AG04450 (cell line): ENCODE data around the gene STAM. TPM values are rescaled to one million over a fixed set of nuclear protein-coding genes. Genes with fewer than 3 reads are reported as not detected.

Experiments used
- CTCF ChIA-PET: fragments of 300-600, 350-600 bp; formaldehyde crosslinking; extraction: SDS; loops from one replicate; lab custom pipeline; 2022; ENCODE audit warnings: antibody characterized with exemption, inconsistent platforms; lab: Charles Lee
- POLR2A ChIA-PET: fragments of 350-600 bp; formaldehyde crosslinking; extraction: SDS; loops from one replicate; lab custom pipeline; 2021; ENCODE audit warnings: antibody characterized with exemption, inconsistent platforms; lab: Yijun Ruan, JAX
- DNase-seq: peaks from one replicate; pipeline ENCODE4 v3.0.0-alpha.2; 2011; ENCODE audit warnings: low read depth, low spot score
- H3K27ac ChIP-seq: one replicate; pipeline ENCODE4 v1.5.1; 2012; ENCODE audit warnings: low read depth, low read length, control low read depth
- H3K27me3 ChIP-seq: one replicate; pipeline ENCODE4 v1.6.0; 2012; ENCODE audit warnings: low read length; ENCODE audit not compliant: control insufficient read depth, insufficient read depth
- H3K4me3 ChIP-seq: 2 replicates; pipeline ENCODE4 v1.5.1; 2011; ENCODE audit warnings: mild to moderate bottlenecking, low read depth, low read length, control low read depth
- H3K9me3 ChIP-seq: 2 replicates; pipeline ENCODE4 v1.5.1; 2012; ENCODE audit warnings: low read length; ENCODE audit not compliant: control insufficient read depth, insufficient read depth
- CTCF ChIP-seq: IDR thresholded peaks from 2 replicates; pipeline ENCODE4 v1.5.1; 2011; ENCODE audit warnings: low read depth, low read length, control low read depth, inconsistent platforms
- polyA plus RNA-seq: library from polyadenylated mRNA; depleted of rRNA; stranded (reverse); fragments of >200 nt; gene quantifications from 2 replicates; pipeline ENCODE4 v1.2.3, GENCODE V29; 2011

The STAM gene
- polyA plus RNA-seq, 1 experiment = 43.6 TPM

GRCh38 chr10:17655567-17656146 is 11.7 kb downstream of the STAM start:
- H3K4me3 ChIP-seq = no peak overlapping the region
- H3K27ac ChIP-seq = no peak overlapping the region
- ChIA-PET POLR2A (interaction anchor here (2.7 kb wide), 1 partner anchor 12 kb away, joined by 7 read pairs; the partner anchor contains the start of gene STAM), CTCF (interaction anchor here (0.6 kb wide), 1 partner anchor 545 kb away, joined by 3 read pairs; no protein-coding TSS in a partner anchor)
- TF ChIP-seq CTCF = no peak
- H3K9me3 ChIP-seq = no peaks in the 10 kb centered on the region; the same call in 1 of the 2 replicates
- H3K27me3 ChIP-seq = no peaks in the 10 kb centered on the region
- no peak for DNase-seq

- H3K27me3 ChIP-seq = no peaks in the 10 kb centered on the region
- no peak overlapping the region for H3K4me3 ChIP-seq
- ChIA-PET POLR2A (no interaction called here), CTCF (no interaction called here)
- TF ChIP-seq CTCF = no peak
- DNase-seq = no peak
- no peaks in the 10 kb centered on the region; the same call in 1 of the 2 replicates for H3K9me3 ChIP-seq
- H3K27ac ChIP-seq = no peak overlapping the region
These were observed 13.2 kb downstream of the STAM start for GRCh38 chr10:17657103-17657500.

GRCh38 chr10:17659365-17659764 is 15.4 kb downstream of the STAM start:
- TF ChIP-seq CTCF = no peak
- H3K27me3 ChIP-seq = no peaks in the 10 kb centered on the region
- CTCF ChIA-PET = no interaction called here
- no peaks in the 10 kb centered on the region; the same call in 1 of the 2 replicates for H3K9me3 ChIP-seq
- no peak for DNase-seq
- POLR2A ChIA-PET = no interaction called here
- H3K27ac ChIP-seq = no peak overlapping the region
- H3K4me3 ChIP-seq = no peak overlapping the region

- Histone ChIP-seq H3K9me3 (no peaks in the 10 kb centered on the region; the same call in 1 of the 2 replicates), H3K27ac (no peak overlapping the region), H3K4me3 (no peak overlapping the region), H3K27me3 (no peaks in the 10 kb centered on the region)
- DNase-seq = no peak
- POLR2A ChIA-PET = interaction anchor here (1.0 kb wide), 1 partner anchor 16 kb away, joined by 3 read pairs; no protein-coding TSS in a partner anchor
- no peak for TF ChIP-seq CTCF
- CTCF ChIA-PET = no interaction called here
These were observed 17.0 kb downstream of the STAM start for GRCh38 chr10:17660921-17661320.

GRCh38 chr10:17661510-17661909 is 17.6 kb downstream of the STAM start:
- POLR2A ChIA-PET = interaction anchor here (1.0 kb wide), 1 partner anchor 17 kb away, joined by 3 read pairs; no protein-coding TSS in a partner anchor
- H3K9me3 ChIP-seq = no peaks in the 10 kb centered on the region; the same call in 1 of the 2 replicates
- H3K27ac ChIP-seq = no peak overlapping the region
- no peak for DNase-seq
- H3K4me3 ChIP-seq = no peak overlapping the region
- H3K27me3 ChIP-seq = no peaks in the 10 kb centered on the region
- no peak for TF ChIP-seq CTCF
- CTCF ChIA-PET = interaction anchor here (0.6 kb wide), 1 partner anchor 522 kb away, joined by 3 read pairs; no protein-coding TSS in a partner anchor
